SH-SY5Y (cell line): ENCODE results near the gene COX17.

Experiments used
- GATA2 ChIP-seq: IDR thresholded peaks from 2 replicates; pipeline ENCODE4 v1.6.1; 2011; ENCODE audit warnings: mild to moderate bottlenecking, low read depth, low read length
- GATA3 ChIP-seq: IDR thresholded peaks from 2 replicates; pipeline ENCODE4 v1.6.1; 2011; ENCODE audit warnings: low read depth, mild to moderate bottlenecking, low read length, moderate library complexity

DNA sequence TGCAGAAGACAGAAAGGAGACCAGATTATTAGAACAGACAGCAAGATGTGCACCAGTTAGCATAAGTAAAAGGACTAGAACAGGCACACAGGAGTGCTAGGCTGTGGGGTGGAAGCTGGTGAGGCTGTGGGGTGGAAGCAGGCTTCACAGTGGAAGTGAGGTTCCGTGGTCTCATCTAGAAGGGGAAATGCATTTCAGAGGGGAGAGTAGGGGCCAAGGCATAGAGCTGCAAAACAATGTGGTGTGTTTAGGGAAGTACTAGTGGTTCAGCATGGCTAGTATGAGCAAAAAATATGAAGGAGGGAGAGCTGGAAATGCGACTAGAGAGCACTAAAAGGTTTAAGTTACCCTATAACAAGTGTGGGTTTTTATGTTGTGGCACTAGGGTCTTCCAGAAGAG lies 23.3 kb downstream of the COX17 start:
- TF ChIP-seq GATA3 (no peak), GATA2 (no peak)
